OCI-LY7 (cell line): ENCODE data around the gene SMOC2.

Experiments used
- EZH2phosphoT487 ChIP-seq: fragments of 200-600 bp; sonication (generic); IDR thresholded peaks from 2 replicates; pipeline ENCODE4 v1.6.1; 2018; ENCODE audit warnings: low read depth, borderline replicate concordance, mild to moderate bottlenecking, mixed run types, antibody characterized with exemption, low read length, moderate library complexity, mixed read lengths
- TF ChIP-seq, protein P1 (sequence below): fragments of 200-600 bp; sonication (generic); conservative IDR thresholded peaks from 2 replicates; pipeline ENCODE4 v1.5.1; 2014; ENCODE audit warnings: mild to moderate bottlenecking, antibody characterized with exemption, low read length, moderate library complexity, mixed read lengths

GRCh38 chr6:168468045-168468444 lies 27.1 kb downstream of the SMOC2 start:
- TF ChIP-seq, protein P1, sequence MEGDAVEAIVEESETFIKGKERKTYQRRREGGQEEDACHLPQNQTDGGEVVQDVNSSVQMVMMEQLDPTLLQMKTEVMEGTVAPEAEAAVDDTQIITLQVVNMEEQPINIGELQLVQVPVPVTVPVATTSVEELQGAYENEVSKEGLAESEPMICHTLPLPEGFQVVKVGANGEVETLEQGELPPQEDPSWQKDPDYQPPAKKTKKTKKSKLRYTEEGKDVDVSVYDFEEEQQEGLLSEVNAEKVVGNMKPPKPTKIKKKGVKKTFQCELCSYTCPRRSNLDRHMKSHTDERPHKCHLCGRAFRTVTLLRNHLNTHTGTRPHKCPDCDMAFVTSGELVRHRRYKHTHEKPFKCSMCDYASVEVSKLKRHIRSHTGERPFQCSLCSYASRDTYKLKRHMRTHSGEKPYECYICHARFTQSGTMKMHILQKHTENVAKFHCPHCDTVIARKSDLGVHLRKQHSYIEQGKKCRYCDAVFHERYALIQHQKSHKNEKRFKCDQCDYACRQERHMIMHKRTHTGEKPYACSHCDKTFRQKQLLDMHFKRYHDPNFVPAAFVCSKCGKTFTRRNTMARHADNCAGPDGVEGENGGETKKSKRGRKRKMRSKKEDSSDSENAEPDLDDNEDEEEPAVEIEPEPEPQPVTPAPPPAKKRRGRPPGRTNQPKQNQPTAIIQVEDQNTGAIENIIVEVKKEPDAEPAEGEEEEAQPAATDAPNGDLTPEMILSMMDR: no peak
- no peak for TF ChIP-seq EZH2phosphoT487
